ENCODE results near the gene DCLRE1B. TPM values are rescaled to one million over a fixed set of nuclear protein-coding genes. Genes with fewer than 3 reads are reported as not detected.

DCLRE1B gene
- total and polyA plus RNA-seq, 9 of the 15 experiments (the other 6 are each of a cell fraction or from before 2014, with no cell fraction given), result 10.6 to 28.8 (median 17.2) TPM

DNA sequence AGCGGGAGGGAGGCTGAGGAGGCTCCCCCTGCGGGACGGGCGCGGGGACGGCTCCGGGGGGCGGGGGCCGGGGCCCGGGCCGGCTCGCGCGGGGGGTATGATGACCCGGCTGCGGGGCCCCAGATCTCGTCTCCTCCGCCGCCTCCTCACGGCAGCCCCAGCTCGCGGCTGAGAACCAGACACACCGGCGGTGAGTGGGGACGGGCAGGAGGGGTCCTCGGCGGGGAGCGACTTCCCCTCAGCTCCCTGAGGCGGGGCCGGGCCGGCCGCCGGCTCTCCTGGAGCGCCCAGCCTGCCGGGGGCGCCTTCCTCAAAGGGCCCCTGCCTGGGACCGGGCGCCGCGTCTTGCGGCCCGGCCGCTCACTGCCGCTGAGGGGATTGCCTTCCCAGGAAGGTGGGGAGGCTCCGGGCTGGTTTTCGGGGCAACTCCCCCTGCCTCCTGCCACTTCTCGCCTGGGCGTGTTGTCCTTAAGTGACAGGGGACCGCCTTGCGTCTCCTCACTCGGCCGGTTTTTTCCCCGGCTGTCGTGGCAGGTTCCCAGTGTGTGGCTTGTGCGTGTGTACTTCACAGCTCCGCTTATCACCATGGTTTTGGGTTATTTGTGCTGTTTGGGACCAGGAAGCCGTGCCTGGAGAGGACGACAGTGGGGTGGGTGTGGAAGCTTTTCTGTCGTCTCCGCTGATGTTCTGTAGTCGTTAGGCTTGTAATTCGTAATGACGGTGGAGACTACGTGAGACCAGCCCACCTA is 24.8 kb downstream of the DCLRE1B start (continued):
- TF ChIP-seq ATF1 (CRISPR knock-in tag; IDR thresholded peaks at IDR 0.05) (no peak), ATF1 (tag; IDR thresholded peaks at IDR 0.05) (peak; percentile 7; the same call in 1 of the 2 replicates), SMARCC2 (IDR thresholded peaks at IDR 0.05; ENCODE audit: low read depth) (no peak; the same call in 1 of the 2 replicates), CBX8 (IDR thresholded peaks at IDR 0.05; ENCODE audit: borderline replicate concordance, extremely low read depth, low read depth, low read length, poor library complexity, severe bottlenecking) (no peak), NEUROD1 (IDR thresholded peaks at IDR 0.05; ENCODE audit: borderline replicate concordance, low read depth, low read length, partially characterized antibody) (no peak), MCM7 (IDR thresholded peaks at IDR 0.05) (no peak), L3MBTL2 (IDR thresholded peaks at IDR 0.05) (peak; percentile 23; the same call in 1 of the 2 replicates), CCAR2 (IDR thresholded peaks at IDR 0.05; ENCODE audit: low read depth, low read length) (no peak), HDAC2 (IDR thresholded peaks at IDR 0.05) (peak; percentile 20; the same call in 1 of the 2 replicates), MXI1 (IDR thresholded peaks at IDR 0.05; ENCODE audit: low read depth, low read length) (no peak), CHD2 (IDR thresholded peaks at IDR 0.05; ENCODE audit: low read depth, low read length) (no peak), SMAD1 (IDR thresholded peaks at IDR 0.05; ENCODE audit: low read depth, low read length, partially characterized antibody) (no peak), ZBTB40 (IDR thresholded peaks at IDR 0.05) (peak; percentile 29; the same call in 1 of the 2 replicates), ZBTB40 (CRISPR knock-in tag; IDR thresholded peaks at IDR 0.05) (no peak), MTF1 (CRISPR knock-in tag; IDR thresholded peaks at IDR 0.05; ENCODE audit: borderline replicate concordance) (0 out of 2 replicates have a peak, but pooled peaks have one; percentile 46), THRA (IDR thresholded peaks at IDR 0.05) (no peak), KAT7 (CRISPR knock-in tag; IDR thresholded peaks at IDR 0.05; ENCODE audit: borderline replicate concordance) (peak; percentile 26; the same call in 1 of the 2 replicates), GTF2A2 (tag; IDR thresholded peaks at IDR 0.05) (0 out of 2 replicates have a peak, but pooled peaks have one; percentile 40), MAFG (tag; conservative IDR thresholded peaks at IDR 0.05) (no peak)

Data from K562 (cell line).